ENCODE measurements around the gene NOTUM.

DNA sequence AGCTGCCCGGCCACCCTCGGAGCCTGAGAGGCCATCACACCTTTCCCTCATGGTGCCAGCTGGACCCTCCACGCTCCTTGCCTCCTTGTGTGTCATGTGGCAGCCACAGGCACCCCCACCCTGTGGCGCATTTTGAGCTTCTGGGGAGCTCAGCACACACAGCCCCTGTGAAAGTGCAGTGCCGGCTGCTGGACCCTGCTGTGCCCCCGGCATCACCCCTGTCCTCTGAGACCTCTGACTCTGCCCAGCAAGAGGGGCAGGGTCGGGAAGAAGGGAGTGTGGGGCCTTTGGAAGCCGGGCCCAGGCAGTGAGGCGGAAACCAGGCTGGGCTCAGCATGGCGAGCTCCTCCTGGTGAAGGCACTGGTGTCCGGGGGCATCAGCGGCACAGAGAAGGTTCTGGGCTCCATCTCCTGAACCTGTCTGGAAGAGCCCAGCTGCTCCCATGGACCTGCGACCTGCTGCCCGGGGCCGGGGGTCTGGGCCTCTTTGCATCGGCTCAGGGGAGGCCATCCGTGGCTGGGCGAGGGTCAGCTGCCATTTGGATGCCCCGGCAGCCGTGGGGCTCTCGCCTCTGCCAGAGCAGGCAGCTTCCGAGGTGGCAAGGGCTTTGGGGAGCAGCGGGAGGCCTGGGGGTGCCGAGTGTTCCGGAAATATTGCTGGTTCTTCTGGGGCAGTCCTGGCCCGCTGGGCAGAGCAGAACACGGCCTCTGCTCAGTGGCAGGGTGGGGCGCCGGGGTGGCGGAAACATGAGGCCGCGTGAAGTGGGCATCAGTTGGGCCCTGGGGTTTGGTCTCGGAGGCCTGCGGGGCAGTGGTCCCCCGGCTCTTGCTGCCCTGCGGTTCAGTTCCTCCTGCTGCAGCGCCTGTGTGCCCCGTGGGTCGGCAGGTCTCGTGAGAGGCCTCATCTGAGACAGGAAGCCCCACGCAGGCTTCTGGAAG, 43.8 kb upstream of the NOTUM start:
- TF ChIP-seq, protein P1, sequence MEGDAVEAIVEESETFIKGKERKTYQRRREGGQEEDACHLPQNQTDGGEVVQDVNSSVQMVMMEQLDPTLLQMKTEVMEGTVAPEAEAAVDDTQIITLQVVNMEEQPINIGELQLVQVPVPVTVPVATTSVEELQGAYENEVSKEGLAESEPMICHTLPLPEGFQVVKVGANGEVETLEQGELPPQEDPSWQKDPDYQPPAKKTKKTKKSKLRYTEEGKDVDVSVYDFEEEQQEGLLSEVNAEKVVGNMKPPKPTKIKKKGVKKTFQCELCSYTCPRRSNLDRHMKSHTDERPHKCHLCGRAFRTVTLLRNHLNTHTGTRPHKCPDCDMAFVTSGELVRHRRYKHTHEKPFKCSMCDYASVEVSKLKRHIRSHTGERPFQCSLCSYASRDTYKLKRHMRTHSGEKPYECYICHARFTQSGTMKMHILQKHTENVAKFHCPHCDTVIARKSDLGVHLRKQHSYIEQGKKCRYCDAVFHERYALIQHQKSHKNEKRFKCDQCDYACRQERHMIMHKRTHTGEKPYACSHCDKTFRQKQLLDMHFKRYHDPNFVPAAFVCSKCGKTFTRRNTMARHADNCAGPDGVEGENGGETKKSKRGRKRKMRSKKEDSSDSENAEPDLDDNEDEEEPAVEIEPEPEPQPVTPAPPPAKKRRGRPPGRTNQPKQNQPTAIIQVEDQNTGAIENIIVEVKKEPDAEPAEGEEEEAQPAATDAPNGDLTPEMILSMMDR (IDR thresholded peaks at IDR 0.05), result no peak
- no peak for TF ChIP-seq POLR2A (IDR thresholded peaks at IDR 0.05)

Measured in thyroid gland (tissue), 4 donors.